Mesendoderm (in vitro differentiated cells): ENCODE results near the gene BSDC1.
"Not testable (repeated sequence)": the region's sequence is repeated elsewhere in the genome, so short reads cannot be mapped to it uniquely, and the experiment has no call there.

Experiments used
- DNase-seq: peaks from one replicate; pipeline ENCODE4 v3.0.0; 2013
- H2AK5ac ChIP-seq: 2 replicates; pipeline ENCODE4 v1.6.1; 2013; ENCODE audit warnings: low read length, inconsistent platforms
- H2BK120ac ChIP-seq: 2 replicates; pipeline ENCODE4 v1.6.1; 2013; ENCODE audit warnings: low read depth, mild to moderate bottlenecking, low read length, moderate library complexity, mixed read lengths
- H2BK15ac ChIP-seq: replicated peaks from 2 replicates; pipeline ENCODE4 v1.6.1; 2013; ENCODE audit warnings: low read depth, mild to moderate bottlenecking, moderate library complexity
- H2BK5ac ChIP-seq: 2 replicates; pipeline ENCODE4 v1.6.1; 2013; ENCODE audit warnings: low read length, inconsistent platforms
- H3K18ac ChIP-seq: 2 replicates; pipeline ENCODE4 v1.6.1; 2013; ENCODE audit warnings: mild to moderate bottlenecking, low read length, mixed read lengths
- H3K23ac ChIP-seq: one replicate; pipeline ENCODE4 v1.6.1; 2013; ENCODE audit warnings: low read length
- H3K27ac ChIP-seq: 2 replicates; pipeline ENCODE4 v1.5.1; 2013; ENCODE audit warnings: low read depth, mild to moderate bottlenecking, inconsistent platforms, low read length, moderate library complexity
- H3K27me3 ChIP-seq: 2 replicates; pipeline ENCODE4 v1.6.1; 2013; ENCODE audit warnings: low read length, control low read depth, mild to moderate bottlenecking, inconsistent platforms; ENCODE audit not compliant: insufficient read depth, poor library complexity
- H3K36me3 ChIP-seq: 2 replicates; pipeline ENCODE4 v1.6.1; 2013; ENCODE audit warnings: low read length, inconsistent platforms; ENCODE audit not compliant: control insufficient read depth, insufficient read depth
- H3K4ac ChIP-seq: one replicate; pipeline ENCODE4 v1.6.1; 2013; ENCODE audit warnings: low read depth, mild to moderate bottlenecking, low read length, moderate library complexity
- H3K4me1 ChIP-seq: 2 replicates; pipeline ENCODE4 v1.6.1; 2013; ENCODE audit warnings: low read depth, low read length, inconsistent platforms; ENCODE audit not compliant: control insufficient read depth
- H3K4me2 ChIP-seq: 2 replicates; pipeline ENCODE4 v1.6.1; 2013; ENCODE audit warnings: low read length
- H3K4me3 ChIP-seq: 2 replicates; pipeline ENCODE4 v1.5.1; 2013; ENCODE audit warnings: mild to moderate bottlenecking, low read length
- H3K56ac ChIP-seq: one replicate; pipeline ENCODE4 v1.6.1; 2013; ENCODE audit warnings: low read length
- H3K79me1 ChIP-seq: 2 replicates; pipeline ENCODE4 v1.6.1; 2013; ENCODE audit warnings: low read length, inconsistent platforms
- H3K79me2 ChIP-seq: 2 replicates; pipeline ENCODE4 v1.6.1; 2013; ENCODE audit warnings: mild to moderate bottlenecking, low read length; ENCODE audit not compliant: control insufficient read depth, insufficient read depth
- H3K9ac ChIP-seq: 2 replicates; pipeline ENCODE4 v1.6.1; 2013; ENCODE audit warnings: low read length, inconsistent platforms
- H4K5ac ChIP-seq: one replicate; pipeline ENCODE4 v1.6.1; 2013; ENCODE audit warnings: low read length
- H4K8ac ChIP-seq: one replicate; pipeline ENCODE4 v1.6.1; 2013; ENCODE audit warnings: low read depth, mild to moderate bottlenecking, control low read depth, low read length, moderate library complexity
- WGBS: extraction: QIAGEN DNeasy Blood & Tissue Kit; methylation state at CpG from one replicate; pipeline ENCODE4 v1.1.7; 2013; ENCODE audit warnings: low lambda C conversion rate, missing lambda C conversion rate; ENCODE audit not compliant: insufficient coverage; ENCODE audit errors: extremely low coverage; 5-methylcytosine and 5-hydroxymethylcytosine counted together

The BSDC1 gene

GRCh38 chr1:32361308-32361673 is 33.0 kb downstream of the BSDC1 start:
- H3K4me1 ChIP-seq, result peaks cover 1% of the 10 kb centered on the region
- no peaks in the 10 kb centered on the region for H3K79me1 ChIP-seq
- no peaks in the 10 kb centered on the region for H3K27me3 ChIP-seq
- H3K27ac ChIP-seq, result no peak overlapping the region
- no peak overlapping the region for H2AK5ac ChIP-seq
- H2BK5ac ChIP-seq, result no peak overlapping the region
- H4K5ac ChIP-seq, result no peak overlapping the region
- H3K23ac ChIP-seq, result peak overlapping the region; percentile 24
- H3K79me2 ChIP-seq, result no peaks in the 10 kb centered on the region
- H3K36me3 ChIP-seq, result peaks cover 10% of the 10 kb centered on the region
- H3K9ac ChIP-seq, result no peak overlapping the region
- no peak overlapping the region for H4K8ac ChIP-seq
- H3K4me2 ChIP-seq, result no peak overlapping the region
- WGBS, result no CpG with 5 or more reads among the region's 35 CpGs
- no peak overlapping the region for H2BK15ac ChIP-seq
- no peak overlapping the region for H3K4me3 ChIP-seq
- H3K4ac ChIP-seq, result no peak overlapping the region
- H3K56ac ChIP-seq, result peak overlapping the region; percentile 70
- H3K18ac ChIP-seq, result no peak overlapping the region
- DNase-seq, result peak; percentile 20
- no peak overlapping the region for H2BK120ac ChIP-seq

- no peaks in the 10 kb centered on the region for H3K27me3 ChIP-seq
- no peaks in the 10 kb centered on the region for H3K79me2 ChIP-seq
- H3K18ac ChIP-seq, result no peak overlapping the region
- no peak overlapping the region for H4K5ac ChIP-seq
- no peaks in the 10 kb centered on the region for H3K79me1 ChIP-seq
- H3K23ac ChIP-seq, result no peak overlapping the region
- H3K4me2 ChIP-seq, result no peak overlapping the region
- no peak overlapping the region for H2AK5ac ChIP-seq
- no peak overlapping the region for H3K56ac ChIP-seq
- H2BK120ac ChIP-seq, result no peak overlapping the region
- no peak for DNase-seq
- no peak overlapping the region for H3K4ac ChIP-seq
- H3K27ac ChIP-seq, result no peak overlapping the region
- no peaks in the 10 kb centered on the region for H3K36me3 ChIP-seq
- WGBS, result no CpG with 5 or more reads among the region's 3 CpGs
- no peak overlapping the region for H3K9ac ChIP-seq
- no peak overlapping the region for H2BK15ac ChIP-seq
- no peak overlapping the region for H4K8ac ChIP-seq
- H2BK5ac ChIP-seq, result no peak overlapping the region
- H3K4me1 ChIP-seq, result peaks cover 1% of the 10 kb centered on the region
- no peak overlapping the region for H3K4me3 ChIP-seq
Observed at GRCh38 chr1:32358435-32358834, 35.8 kb downstream of the BSDC1 start.

- Histone ChIP-seq H3K23ac (no peak overlapping the region), H3K27ac (no peak overlapping the region), H3K79me2 (no peaks in the 10 kb centered on the region), H2BK120ac (no peak overlapping the region), H3K4ac (no peak overlapping the region), H3K4me2 (no peak overlapping the region), H3K27me3 (no peaks in the 10 kb centered on the region), H3K18ac (no peak overlapping the region), H2BK15ac (no peak overlapping the region), H3K56ac (no peak overlapping the region), H3K4me1 (peaks cover 1% of the 10 kb centered on the region), H4K8ac (no peak overlapping the region), H3K36me3 (no peaks in the 10 kb centered on the region), H2BK5ac (no peak overlapping the region), H4K5ac (no peak overlapping the region), H2AK5ac (no peak overlapping the region), H3K9ac (no peak overlapping the region), H3K4me3 (no peak overlapping the region), H3K79me1 (no peaks in the 10 kb centered on the region)
- WGBS, result no CpG with 5 or more reads among the region's 6 CpGs
- DNase-seq, result no peak
Observed at GRCh38 chr1:32357614-32358013, 36.6 kb downstream of the BSDC1 start.

GRCh38 chr1:32356478-32356877 is 37.8 kb downstream of the BSDC1 start:
- H2BK5ac ChIP-seq, result no peak overlapping the region
- H3K27me3 ChIP-seq, result no peaks in the 10 kb centered on the region
- no peak overlapping the region for H3K27ac ChIP-seq
- H3K18ac ChIP-seq, result no peak overlapping the region
- H3K36me3 ChIP-seq, result no peaks in the 10 kb centered on the region
- H3K79me1 ChIP-seq, result no peaks in the 10 kb centered on the region
- H3K9ac ChIP-seq, result no peak overlapping the region
- no peak overlapping the region for H4K8ac ChIP-seq
- no peaks in the 10 kb centered on the region for H3K4me1 ChIP-seq
- WGBS, result no CpG with 5 or more reads among the region's 1 CpG
- H3K23ac ChIP-seq, result no peak overlapping the region
- no peak overlapping the region for H2AK5ac ChIP-seq
- no peak overlapping the region for H3K4me3 ChIP-seq
- no peak overlapping the region for H2BK15ac ChIP-seq
- no peak overlapping the region for H3K4ac ChIP-seq
- H3K79me2 ChIP-seq, result no peaks in the 10 kb centered on the region
- DNase-seq, result no peak
- no peak overlapping the region for H4K5ac ChIP-seq
- no peak overlapping the region for H2BK120ac ChIP-seq
- no peak overlapping the region for H3K4me2 ChIP-seq
- H3K56ac ChIP-seq, result no peak overlapping the region

GRCh38 chr1:32355778-32356177 is 38.5 kb downstream of the BSDC1 start:
- H2BK5ac ChIP-seq, H2BK15ac ChIP-seq, H3K23ac ChIP-seq, H3K79me1 ChIP-seq, H3K4ac ChIP-seq, H3K27ac ChIP-seq, H2AK5ac ChIP-seq, H3K36me3 ChIP-seq, H3K56ac ChIP-seq, H3K4me2 ChIP-seq, H2BK120ac ChIP-seq, H4K5ac ChIP-seq, H3K4me3 ChIP-seq, DNase-seq, H3K18ac ChIP-seq, H3K79me2 ChIP-seq, H3K4me1 ChIP-seq, H3K27me3 ChIP-seq, H3K9ac ChIP-seq, H4K8ac ChIP-seq: not testable (repeated sequence)
- WGBS, result no CpG with 5 or more reads among the region's 6 CpGs

- H2AK5ac ChIP-seq, result no peak overlapping the region
- no peak overlapping the region for H3K23ac ChIP-seq
- no peak overlapping the region for H2BK120ac ChIP-seq
- H2BK5ac ChIP-seq, result no peak overlapping the region
- H4K8ac ChIP-seq, result no peak overlapping the region
- no peak overlapping the region for H3K9ac ChIP-seq
- no peak overlapping the region for H4K5ac ChIP-seq
- H3K56ac ChIP-seq, result peak overlapping the region; percentile 47
- H3K4ac ChIP-seq, result no peak overlapping the region
- no peak overlapping the region for H3K4me2 ChIP-seq
- H3K27me3 ChIP-seq, result no peaks in the 10 kb centered on the region
- no peaks in the 10 kb centered on the region for H3K36me3 ChIP-seq
- H3K4me3 ChIP-seq, result no peak overlapping the region
- H3K18ac ChIP-seq, result no peak overlapping the region
- no peaks in the 10 kb centered on the region for H3K4me1 ChIP-seq
- no peaks in the 10 kb centered on the region for H3K79me2 ChIP-seq
- no peaks in the 10 kb centered on the region for H3K79me1 ChIP-seq
- no peak overlapping the region for H2BK15ac ChIP-seq
- no CpG with 5 or more reads among the region's 2 CpGs for WGBS
- peak; percentile 26 for DNase-seq
- H3K27ac ChIP-seq, result no peak overlapping the region
Observed at GRCh38 chr1:32353886-32354570, 40.2 kb downstream of the BSDC1 start.
